ENCODE results near the gene ETV3.

Gene ETV3

GRCh38 chr1:157091186-157091585, 47.0 kb downstream of the ETV3 start:
- no peak for DNase-seq (ENCODE audit: low read depth)

- no peak for DNase-seq (ENCODE audit: low read depth)
Measured at GRCh38 chr1:157090771-157091170, 47.4 kb downstream of the ETV3 start.

GRCh38 chr1:157090196-157090647, 48.0 kb downstream of the ETV3 start:
- peak; percentile 80 for DNase-seq (ENCODE audit: low read depth)

GRCh38 chr1:157089789-157090188, 48.4 kb downstream of the ETV3 start:
- no peak for DNase-seq (ENCODE audit: low read depth)

GRCh38 chr1:157088607-157089006, 49.6 kb downstream of the ETV3 start:
- DNase-seq (ENCODE audit: low read depth): no peak

- DNase-seq (ENCODE audit: low read depth): no peak
Measured at GRCh38 chr1:157087030-157087429, 51.2 kb downstream of the ETV3 start.

GRCh38 chr1:157086299-157086698, 51.9 kb downstream of the ETV3 start:
- no peak for DNase-seq (ENCODE audit: low read depth)

GRCh38 chr1:157085421-157085820, 52.8 kb downstream of the ETV3 start:
- DNase-seq (ENCODE audit: low read depth): no peak

GRCh38 chr1:157084720-157085119, 53.5 kb downstream of the ETV3 start:
- no peak for DNase-seq (ENCODE audit: low read depth)

- no peak for DNase-seq (ENCODE audit: low read depth)
Measured at GRCh38 chr1:157081707-157082106, 56.5 kb downstream of the ETV3 start.

GRCh38 chr1:157080714-157081113, 57.5 kb downstream of the ETV3 start:
- DNase-seq (ENCODE audit: low read depth): no peak

- DNase-seq (ENCODE audit: low read depth): no peak
Measured at GRCh38 chr1:157077394-157077793, 60.8 kb downstream of the ETV3 start.

- DNase-seq (ENCODE audit: low read depth): no peak
Measured at GRCh38 chr1:157073944-157074685, 64.1 kb downstream of the ETV3 start.
